Tibial nerve (tissue), 4 donors: ENCODE data around the gene CD200. TPM values are rescaled to one million over a fixed set of nuclear protein-coding genes. Genes with fewer than 3 reads are reported as not detected.

ENCODE experiments used
- DNase-seq, 2 donors: peaks; one replicate each; pipeline ENCODE4 v3.0.0-alpha.2; 2019; ENCODE audit warnings: low spot score in 2 of 2
- H3K27ac ChIP-seq, 4 donors: fragments of 200-600 bp; sonication (generic) in 3 of 4; one replicate each; pipeline ENCODE4 v1.5.1; 2017 to 2019; ENCODE audit warnings: mild to moderate bottlenecking in 1 of 4
- H3K27me3 ChIP-seq, 2 donors: fragments of 200-600 bp; sonication (generic) in 1 of 2; one replicate each; pipeline versions ENCODE4 v1.5.1 to v1.6.0; 2017 to 2019
- H3K36me3 ChIP-seq, 3 donors: fragments of 200-600 bp; sonication (generic); one replicate each; pipeline ENCODE4 v1.5.1; 2018 to 2019
- H3K4me1 ChIP-seq, 4 donors: fragments of 200-600 bp; sonication (generic) in 3 of 4; one replicate each; pipeline ENCODE4 v1.5.1; 2017 to 2019
- H3K4me3 ChIP-seq, 4 donors: fragments of 200-600 bp; sonication (generic) in 3 of 4; one replicate each; pipeline ENCODE4 v1.5.1; 2017 to 2019; ENCODE audit warnings: mild to moderate bottlenecking in 1 of 4, moderate library complexity in 1 of 4
- H3K9me3 ChIP-seq, 4 donors: fragments of 200-600 bp; sonication (generic) in 3 of 4; one replicate each; pipeline ENCODE4 v1.5.1; 2017 to 2019
- CTCF ChIP-seq, 5 experiments: fragments of 200-600 bp in 3 of 5; fragments of 450-650 bp in 2 of 5; sonication (generic) in 3 of 5; IDR thresholded peaks; one replicate each; pipeline ENCODE4 v1.5.1; 2016 to 2019; ENCODE audit warnings: antibody characterized with exemption in 5 of 5, mild to moderate bottlenecking in 3 of 5, moderate library complexity in 2 of 5
- EP300 ChIP-seq, 2 donors: sonication (generic); formaldehyde crosslinking; IDR thresholded peaks; one replicate each; pipeline ENCODE4 v1.6.1; 2017; ENCODE audit warnings: antibody characterized with exemption in 2 of 2, mild to moderate bottlenecking in 1 of 2
- POLR2A ChIP-seq, 2 donors: fragments of 450-650 bp; IDR thresholded peaks; one replicate each; pipeline ENCODE4 v1.6.1; 2017; ENCODE audit warnings: antibody characterized with exemption in 2 of 2, mild to moderate bottlenecking in 2 of 2, moderate library complexity in 2 of 2
- WGBS, 2 donors: methylation state at CpG; one replicate each; pipeline ENCODE4 v1.1.5; 2018; 5-methylcytosine and 5-hydroxymethylcytosine counted together
- total RNA-seq, 4 donors: library from RNA; depleted of rRNA; stranded (reverse); fragments of >200 nt; gene quantifications; one replicate each; pipeline ENCODE4 v1.1.0, GENCODE V29; 2016

The CD200 gene
- total RNA-seq, 4 donors from 2014 or later: 4.5 to 12.6 (median 8.7) TPM

DNA sequence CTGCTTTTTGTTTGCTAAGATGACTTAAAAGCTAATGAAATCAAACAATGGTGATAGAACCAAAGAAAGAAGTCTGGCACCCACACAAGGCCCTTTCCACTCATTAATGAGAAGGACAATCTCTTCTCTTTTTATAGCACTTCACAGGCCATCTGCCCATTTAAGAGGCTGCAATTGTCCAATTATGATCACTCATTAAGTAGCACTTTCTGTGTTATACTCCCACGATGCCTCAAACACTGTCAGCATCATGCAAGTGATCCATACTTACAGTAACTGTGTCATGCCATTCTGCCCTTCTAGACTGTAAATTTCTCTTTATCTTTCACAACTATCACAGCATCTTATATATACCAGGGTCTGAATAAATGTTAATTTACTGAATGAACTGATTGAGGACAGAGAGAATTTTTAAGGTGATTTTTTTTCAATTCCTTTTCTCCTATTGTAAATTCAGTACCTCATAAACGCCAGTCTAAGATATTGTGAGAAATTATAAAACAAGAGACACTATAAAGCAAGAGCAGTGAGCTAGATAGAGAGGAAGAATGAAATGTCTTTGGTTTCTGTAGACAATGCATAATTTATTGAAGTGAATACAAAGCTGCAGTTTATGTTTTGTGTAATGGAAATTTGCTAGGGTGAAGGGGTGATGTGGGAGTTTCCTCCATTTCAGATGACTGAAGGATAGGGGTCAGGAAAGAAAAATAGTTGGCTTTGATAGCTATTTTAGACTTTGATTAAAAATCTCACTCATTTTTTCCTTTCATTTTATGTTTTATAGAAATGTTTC is 17.3 kb downstream of the CD200 start:
- Histone ChIP-seq H3K27me3 (no peaks in the 10 kb centered on the region), H3K27ac (peak overlapping the region; percentile 6 to 76 (median 59)), H3K4me3 (no peak overlapping the region), H3K9me3 (no peaks in the 10 kb centered on the region), H3K4me1 (peaks cover 0 to 42% (median 8%) of the 10 kb centered on the region in 4 donors), H3K36me3 (peaks cover 0 to 15% (median 0%) of the 10 kb centered on the region in 3 donors)
- TF ChIP-seq EP300 (IDR thresholded peaks at IDR 0.05): peak in 1 of 2 donors; percentile 30
- no peak for TF ChIP-seq POLR2A (IDR thresholded peaks at IDR 0.05)
- TF ChIP-seq CTCF (IDR thresholded peaks at IDR 0.05): no peak
- DNase-seq: no peak
- WGBS, 2 donors: 34% methylated on average over 2 of the region's 2 CpGs

GRCh38 chr3:112351036-112351435 is 18.1 kb downstream of the CD200 start:
- 14 to 17% methylated on average over 1 of the region's 1 CpG for WGBS, 2 donors
- peak overlapping the region; percentile 6 to 76 (median 59) for H3K27ac ChIP-seq
- H3K27me3 ChIP-seq: no peaks in the 10 kb centered on the region

GRCh38 chr3:112351823-112352222 is 18.9 kb downstream of the CD200 start:
- WGBS, 2 donors: 53 to 67% methylated on average over 2 of the region's 2 CpGs
- Histone ChIP-seq H3K4me1 (peaks cover 0 to 42% (median 8%) of the 10 kb centered on the region in 4 donors), H3K27ac (peak overlapping the region in 2 of 4 donors; percentile 40 to 75), H3K36me3 (peaks cover 0 to 11% (median 0%) of the 10 kb centered on the region in 3 donors), H3K9me3 (no peaks in the 10 kb centered on the region), H3K27me3 (no peaks in the 10 kb centered on the region), H3K4me3 (no peak overlapping the region)
- DNase-seq: no peak
- no peak for TF ChIP-seq POLR2A (IDR thresholded peaks at IDR 0.05)
- no peak for TF ChIP-seq CTCF (IDR thresholded peaks at IDR 0.05)
- TF ChIP-seq EP300 (IDR thresholded peaks at IDR 0.05): no peak

More at GRCh38 chr3:112351036-112351435, 18.1 kb downstream of the CD200 start:
- H3K4me3 ChIP-seq: no peak overlapping the region
- no peaks in the 10 kb centered on the region for H3K9me3 ChIP-seq
- no peak for DNase-seq
- peaks cover 0 to 42% (median 8%) of the 10 kb centered on the region in 4 donors for H3K4me1 ChIP-seq
- TF ChIP-seq EP300 (IDR thresholded peaks at IDR 0.05): no peak
- no peak for TF ChIP-seq CTCF (IDR thresholded peaks at IDR 0.05)
- H3K36me3 ChIP-seq: peaks cover 0 to 11% (median 0%) of the 10 kb centered on the region in 3 donors

- H3K27me3 ChIP-seq: no peaks in the 10 kb centered on the region
- H3K27ac ChIP-seq: no peak overlapping the region
- H3K4me1 ChIP-seq: peaks cover 0 to 42% (median 8%) of the 10 kb centered on the region in 4 donors
- no peak for DNase-seq
- H3K36me3 ChIP-seq: peaks cover 0 to 4% (median 0%) of the 10 kb centered on the region in 3 donors
- H3K9me3 ChIP-seq: no peaks in the 10 kb centered on the region
- WGBS, 2 donors: 82 to 84% methylated on average over 5 of the region's 5 CpGs
- H3K4me3 ChIP-seq: no peak overlapping the region
- TF ChIP-seq EP300 (IDR thresholded peaks at IDR 0.05) (no peak), CTCF (IDR thresholded peaks at IDR 0.05) (no peak), POLR2A (IDR thresholded peaks at IDR 0.05) (no peak)
Observed at GRCh38 chr3:112352720-112353119, 19.8 kb downstream of the CD200 start.

- Histone ChIP-seq H3K27me3 (no peaks in the 10 kb centered on the region), H3K9me3 (no peaks in the 10 kb centered on the region), H3K4me3 (no peak overlapping the region), H3K4me1 (peaks cover 0 to 41% (median 8%) of the 10 kb centered on the region in 4 donors), H3K36me3 (no peaks in the 10 kb centered on the region), H3K27ac (no peak overlapping the region)
- DNase-seq: no peak
- TF ChIP-seq EP300 (IDR thresholded peaks at IDR 0.05): no peak
- no peak for TF ChIP-seq POLR2A (IDR thresholded peaks at IDR 0.05)
- no peak for TF ChIP-seq CTCF (IDR thresholded peaks at IDR 0.05)
- 77 to 79% methylated on average over 3 of the region's 3 CpGs for WGBS, 2 donors
Observed at GRCh38 chr3:112353365-112353764, 20.4 kb downstream of the CD200 start.
